ENCODE results near the gene MRPL38. TPM values are rescaled to one million over a fixed set of nuclear protein-coding genes. Genes with fewer than 3 reads are reported as not detected.

The MRPL38 gene
- polyA plus RNA-seq, 2 of the 4 experiments (the other 2 are of a cell fraction), result 53.5 to 102 TPM

DNA sequence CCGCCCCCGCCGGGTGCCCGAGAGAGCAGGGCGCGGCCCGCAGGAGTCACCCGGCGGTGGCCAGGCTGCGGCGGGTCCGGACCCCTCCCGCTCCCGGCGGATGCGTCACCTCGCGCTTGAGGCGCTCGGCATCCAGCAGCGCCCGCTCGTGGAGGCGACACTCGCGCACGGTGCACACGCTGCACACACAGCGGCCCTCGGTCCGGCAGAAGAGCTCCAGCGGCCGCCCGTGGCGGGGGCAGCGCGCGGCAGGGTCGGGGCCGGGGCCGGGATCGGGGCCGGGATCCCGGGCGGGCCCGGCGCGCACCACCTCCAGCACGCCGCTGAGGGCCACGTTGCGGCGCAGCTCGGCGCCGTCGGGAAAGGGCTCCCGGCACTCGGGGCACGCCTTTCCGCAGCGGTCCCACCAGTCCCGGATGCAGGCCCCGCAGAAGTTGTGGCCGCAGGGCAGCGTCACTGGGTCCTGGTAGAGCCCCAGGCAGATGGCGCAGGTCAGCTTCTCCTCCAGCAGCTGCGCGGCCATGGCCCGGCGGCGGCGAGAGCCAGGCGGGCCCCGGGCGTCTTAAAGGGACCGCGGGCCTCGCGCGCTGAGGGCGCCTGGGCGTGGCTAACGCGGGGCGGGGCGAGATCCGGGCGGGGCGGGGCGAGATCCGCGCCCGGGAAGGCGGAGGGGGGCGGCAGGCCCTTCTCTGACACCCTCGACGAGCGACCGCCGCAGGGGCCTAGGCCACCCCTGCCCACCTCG lies 8.1 kb downstream of the MRPL38 start, which contains the start of gene TRIM65 (continued):
- TF ChIP-seq, protein P1, sequence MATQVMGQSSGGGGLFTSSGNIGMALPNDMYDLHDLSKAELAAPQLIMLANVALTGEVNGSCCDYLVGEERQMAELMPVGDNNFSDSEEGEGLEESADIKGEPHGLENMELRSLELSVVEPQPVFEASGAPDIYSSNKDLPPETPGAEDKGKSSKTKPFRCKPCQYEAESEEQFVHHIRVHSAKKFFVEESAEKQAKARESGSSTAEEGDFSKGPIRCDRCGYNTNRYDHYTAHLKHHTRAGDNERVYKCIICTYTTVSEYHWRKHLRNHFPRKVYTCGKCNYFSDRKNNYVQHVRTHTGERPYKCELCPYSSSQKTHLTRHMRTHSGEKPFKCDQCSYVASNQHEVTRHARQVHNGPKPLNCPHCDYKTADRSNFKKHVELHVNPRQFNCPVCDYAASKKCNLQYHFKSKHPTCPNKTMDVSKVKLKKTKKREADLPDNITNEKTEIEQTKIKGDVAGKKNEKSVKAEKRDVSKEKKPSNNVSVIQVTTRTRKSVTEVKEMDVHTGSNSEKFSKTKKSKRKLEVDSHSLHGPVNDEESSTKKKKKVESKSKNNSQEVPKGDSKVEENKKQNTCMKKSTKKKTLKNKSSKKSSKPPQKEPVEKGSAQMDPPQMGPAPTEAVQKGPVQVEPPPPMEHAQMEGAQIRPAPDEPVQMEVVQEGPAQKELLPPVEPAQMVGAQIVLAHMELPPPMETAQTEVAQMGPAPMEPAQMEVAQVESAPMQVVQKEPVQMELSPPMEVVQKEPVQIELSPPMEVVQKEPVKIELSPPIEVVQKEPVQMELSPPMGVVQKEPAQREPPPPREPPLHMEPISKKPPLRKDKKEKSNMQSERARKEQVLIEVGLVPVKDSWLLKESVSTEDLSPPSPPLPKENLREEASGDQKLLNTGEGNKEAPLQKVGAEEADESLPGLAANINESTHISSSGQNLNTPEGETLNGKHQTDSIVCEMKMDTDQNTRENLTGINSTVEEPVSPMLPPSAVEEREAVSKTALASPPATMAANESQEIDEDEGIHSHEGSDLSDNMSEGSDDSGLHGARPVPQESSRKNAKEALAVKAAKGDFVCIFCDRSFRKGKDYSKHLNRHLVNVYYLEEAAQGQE (IDR thresholded peaks at IDR 0.05), result no peak
- TF ChIP-seq ZSCAN20 (CRISPR knock-in tag; IDR thresholded peaks at IDR 0.05) (no peak), CBX2 (IDR thresholded peaks at IDR 0.05; ENCODE audit: borderline replicate concordance, low read depth) (no peak), CHD4 (IDR thresholded peaks at IDR 0.05; ENCODE audit: borderline replicate concordance) (no peak), MAZ (IDR thresholded peaks at IDR 0.05; ENCODE audit: borderline replicate concordance, low read depth, low read length) (no peak), NFE2L2 (conservative IDR thresholded peaks at IDR 0.05; ENCODE audit: low read length) (no peak), PHF8 (IDR thresholded peaks at IDR 0.05; ENCODE audit: borderline replicate concordance, low read depth) (peak; percentile 77; the same call in 1 of the 2 replicates), BHLHE40 (IDR thresholded peaks at IDR 0.05; ENCODE audit: low read depth, low read length) (no peak), MAFK (IDR thresholded peaks at IDR 0.05; ENCODE audit: partially characterized antibody) (no peak), JUN (IDR thresholded peaks at IDR 0.05) (peak; percentile 68 to 94; a peak in 3 of 5 replicates), HOXB13 (CRISPR knock-in tag; IDR thresholded peaks at IDR 0.05; ENCODE audit: low read depth) (no peak), POLR2A (IDR thresholded peaks at IDR 0.05; ENCODE audit: low read length) (peak; percentile 95)
- TF ChIP-seq, protein P2, sequence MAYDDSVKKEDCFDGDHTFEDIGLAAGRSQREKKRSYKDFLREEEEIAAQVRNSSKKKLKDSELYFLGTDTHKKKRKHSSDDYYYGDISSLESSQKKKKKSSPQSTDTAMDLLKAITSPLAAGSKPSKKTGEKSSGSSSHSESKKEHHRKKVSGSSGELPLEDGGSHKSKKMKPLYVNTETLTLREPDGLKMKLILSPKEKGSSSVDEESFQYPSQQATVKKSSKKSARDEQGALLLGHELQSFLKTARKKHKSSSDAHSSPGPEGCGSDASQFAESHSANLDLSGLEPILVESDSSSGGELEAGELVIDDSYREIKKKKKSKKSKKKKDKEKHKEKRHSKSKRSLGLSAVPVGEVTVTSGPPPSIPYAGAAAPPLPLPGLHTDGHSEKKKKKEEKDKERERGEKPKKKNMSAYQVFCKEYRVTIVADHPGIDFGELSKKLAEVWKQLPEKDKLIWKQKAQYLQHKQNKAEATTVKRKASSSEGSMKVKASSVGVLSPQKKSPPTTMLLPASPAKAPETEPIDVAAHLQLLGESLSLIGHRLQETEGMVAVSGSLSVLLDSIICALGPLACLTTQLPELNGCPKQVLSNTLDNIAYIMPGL (CRISPR knock-in tag; IDR thresholded peaks at IDR 0.05; ENCODE audit: borderline replicate concordance), result no peak
- TF ChIP-seq, protein P3, sequence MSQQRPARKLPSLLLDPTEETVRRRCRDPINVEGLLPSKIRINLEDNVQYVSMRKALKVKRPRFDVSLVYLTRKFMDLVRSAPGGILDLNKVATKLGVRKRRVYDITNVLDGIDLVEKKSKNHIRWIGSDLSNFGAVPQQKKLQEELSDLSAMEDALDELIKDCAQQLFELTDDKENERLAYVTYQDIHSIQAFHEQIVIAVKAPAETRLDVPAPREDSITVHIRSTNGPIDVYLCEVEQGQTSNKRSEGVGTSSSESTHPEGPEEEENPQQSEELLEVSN (IDR thresholded peaks at IDR 0.05; ENCODE audit: borderline replicate concordance, low read depth), result no peak; the same call in 1 of the 2 replicates

DNA sequence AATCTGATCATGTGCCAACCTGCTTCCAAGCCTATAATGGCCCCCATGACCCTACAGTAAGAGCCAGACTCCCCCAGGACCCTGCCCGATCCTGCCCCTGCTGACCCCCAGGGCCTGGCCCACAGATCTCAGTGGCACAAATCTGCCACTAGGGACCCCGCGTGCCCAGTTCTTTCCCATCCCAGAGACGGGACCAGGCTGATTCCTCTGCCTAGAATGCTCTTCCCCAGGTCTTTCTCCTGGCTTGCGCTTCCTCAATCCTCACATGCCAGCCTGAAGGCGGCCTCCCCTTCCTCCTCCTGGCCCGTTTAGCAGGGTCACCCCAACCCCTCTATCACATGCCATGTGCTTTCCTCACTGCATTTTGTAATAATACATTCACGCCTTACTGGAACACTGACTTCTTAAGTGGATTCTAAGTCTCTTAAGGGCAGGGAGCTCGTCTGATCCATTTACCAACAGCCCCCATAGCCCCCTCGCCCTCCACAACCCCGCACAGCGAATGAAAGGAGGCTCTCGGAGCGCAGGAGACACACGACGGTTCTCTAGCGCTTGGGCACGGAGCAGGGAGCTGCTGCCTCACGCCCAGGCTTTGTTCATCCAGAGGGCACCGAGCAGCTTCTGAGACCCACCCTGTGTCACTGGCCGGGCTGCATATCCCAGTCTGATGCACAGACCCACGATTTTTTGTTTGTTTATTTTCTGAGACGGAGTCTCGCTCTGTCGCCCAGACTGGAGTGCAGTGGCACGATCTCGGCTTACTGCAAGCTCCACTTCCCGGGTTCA lies 9.1 kb downstream of the MRPL38 start:
- CTCF ChIA-PET, result interaction anchor here (0.6 to 22.8 kb wide), 26 partner anchors 9 to 384 kb away, joined by 3 to 513 read pairs (median 4); partner anchors contain the start of genes FBF1, MRPL38, TRIM47 and TSEN54
- FAIRE-seq (peak; percentile 18), DNase-seq (ENCODE audit: low read depth in 1 of 2, low spot score in 1 of 2) (peak; percentile 56 to 81), ATAC-seq (peak; percentile 11 to 66; a peak in 3 of 6 replicates)
- 37% methylated on average over 28 of the region's 28 CpGs for WGBS (ENCODE audit: missing lambda C conversion rate)
- H3K4me1 ChIP-seq, result peaks cover 17% of the 10 kb centered on the region
- POLR2A ChIA-PET, result interaction anchor here (0.7 to 3.8 kb wide), 9 partner anchors 9 to 120 kb away, joined by 3 to 28 read pairs (median 8); partner anchors contain the start of genes ACOX1, TEN1, TRIM47 and UNK
- H3K4me3 ChIP-seq, result peak overlapping the region; percentile 84
- no peaks in the 10 kb centered on the region for H3K9me3 ChIP-seq
- peak overlapping the region; percentile 99 for H3K4me2 ChIP-seq
- H3K27ac ChIP-seq, result peak overlapping the region; percentile 90 to 97
- TF ChIP-seq BHLHE40 (IDR thresholded peaks at IDR 0.05; ENCODE audit: low read depth, low read length), result no peak
- 0 out of 2 replicates have a peak, but pooled peaks have one; percentile 44 for TF ChIP-seq TFCP2L1 (CRISPR knock-in tag; IDR thresholded peaks at IDR 0.05)
- TF ChIP-seq JUNB (IDR thresholded peaks at IDR 0.05), result no peak
- TF ChIP-seq, protein P4, sequence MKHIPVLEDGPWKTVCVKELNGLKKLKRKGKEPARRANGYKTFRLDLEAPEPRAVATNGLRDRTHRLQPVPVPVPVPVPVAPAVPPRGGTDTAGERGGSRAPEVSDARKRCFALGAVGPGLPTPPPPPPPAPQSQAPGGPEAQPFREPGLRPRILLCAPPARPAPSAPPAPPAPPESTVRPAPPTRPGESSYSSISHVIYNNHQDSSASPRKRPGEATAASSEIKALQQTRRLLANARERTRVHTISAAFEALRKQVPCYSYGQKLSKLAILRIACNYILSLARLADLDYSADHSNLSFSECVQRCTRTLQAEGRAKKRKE (CRISPR knock-in tag; IDR thresholded peaks at IDR 0.05; ENCODE audit: low read depth), result no peak
- TF ChIP-seq RAD21 (conservative IDR thresholded peaks at IDR 0.05 in 1 of 2, IDR thresholded peaks at IDR 0.05 in 1 of 2), result 0 out of 5 replicates have a peak, but pooled peaks of 1 of the 2 experiments have one; percentile 11
- TF ChIP-seq TP53 (CRISPR knock-in tag; IDR thresholded peaks at IDR 0.05), result no peak
- no peak for TF ChIP-seq JUN (IDR thresholded peaks at IDR 0.05)
- TF ChIP-seq NPAS2 (CRISPR knock-in tag; IDR thresholded peaks at IDR 0.05; ENCODE audit: borderline replicate concordance), result no peak
- TF ChIP-seq ESRRA (IDR thresholded peaks at IDR 0.05; ENCODE audit: borderline replicate concordance, low read length), result no peak
- no peak for TF ChIP-seq PHF8 (IDR thresholded peaks at IDR 0.05; ENCODE audit: borderline replicate concordance, low read depth)
- no peak for TF ChIP-seq ZNF302 (CRISPR knock-in tag; IDR thresholded peaks at IDR 0.05)
- TF ChIP-seq EHF (CRISPR knock-in tag; IDR thresholded peaks at IDR 0.05), result no peak
- no peak for TF ChIP-seq SMC3 (IDR thresholded peaks at IDR 0.05)
- TF ChIP-seq POLR2A (IDR thresholded peaks at IDR 0.05; ENCODE audit: low read length), result no peak
- TF ChIP-seq, protein P2 (CRISPR knock-in tag; IDR thresholded peaks at IDR 0.05; ENCODE audit: borderline replicate concordance), result no peak

All from A549 (cell line).